B cell (primary cell): ENCODE results near the gene EFNA2. TPM values are rescaled to one million over a fixed set of nuclear protein-coding genes. Genes with fewer than 3 reads are reported as not detected.

Experiments used
- ATAC-seq: fragments of 200-7000 bp; cut with Tn5 transposase; one replicate; pipeline ENCODE4 v1.10.0; 2021; ENCODE audit warnings: low read depth, mild to moderate bottlenecking, moderate number of reproducible peaks, moderate library complexity
- CTCF ChIA-PET: fragments of 350-600 bp; sonication (Branson Sonifier 250); formaldehyde crosslinking; loops from one replicate; lab custom pipeline; 2021; ENCODE audit warnings: antibody characterized with exemption, inconsistent platforms; lab: Charles Lee
- POLR2A ChIA-PET: fragments of 350-600 bp; sonication (Branson Sonifier 250); formaldehyde crosslinking; loops from one replicate; lab custom pipeline; 2021; ENCODE audit warnings: antibody characterized with exemption; lab: Charles Lee
- DNase-seq: peaks from one replicate; pipeline ENCODE4 v3.0.0; 2013
- H2AFZ ChIP-seq: 2 replicates; pipeline ENCODE4 v1.6.1; 2012; ENCODE audit warnings: mild to moderate bottlenecking, low read depth, low read length; ENCODE audit not compliant: insufficient read depth, poor library complexity, severe bottlenecking
- H3K27ac ChIP-seq, 2 donors: 1 replicate in 1 of 2; 2 replicates in 1 of 2; pipeline ENCODE4 v1.5.1; 2012 to 2013; ENCODE audit warnings: low read length in 2 of 2, mild to moderate bottlenecking in 2 of 2, moderate library complexity in 1 of 2
- H3K27me3 ChIP-seq, 4 experiments: fragments of 200-600 bp in 1 of 4; sonication (generic) in 1 of 4; replicated peaks in 1 of 4; 1 replicate in 2 of 4; 2 replicates in 2 of 4; pipeline versions ENCODE4 v1.6.1 to v1.7.0; 2013 to 2016; ENCODE audit warnings: low read length in 3 of 4, mild to moderate bottlenecking in 2 of 4, mixed read lengths in 1 of 4, moderate library complexity in 1 of 4; ENCODE audit not compliant: insufficient read depth in 4 of 4, control insufficient read depth in 3 of 4; ENCODE audit errors: control extremely low read depth in 1 of 4
- H3K36me3 ChIP-seq, 2 experiments: replicated peaks in 1 of 2; 1 replicate in 1 of 2; 2 replicates in 1 of 2; pipeline versions ENCODE4 v1.6.1 to v1.7.1; 2013; ENCODE audit warnings: low read length in 1 of 2; ENCODE audit not compliant: insufficient read depth in 2 of 2, control insufficient read depth in 1 of 2; ENCODE audit errors: control extremely low read depth in 1 of 2, extremely low read depth in 1 of 2
- H3K4me1 ChIP-seq, 2 donors: fragments of 200-600 bp in 1 of 2; sonication (generic) in 1 of 2; 1 replicate in 1 of 2; 2 replicates in 1 of 2; pipeline versions ENCODE4 v1.5.1 to v1.6.1; 2013 to 2017; ENCODE audit warnings: low read length in 2 of 2; ENCODE audit not compliant: control insufficient read depth in 2 of 2, insufficient read depth in 2 of 2
- H3K4me2 ChIP-seq: replicated peaks from 2 replicates; pipeline ENCODE3; 2012; ENCODE audit warnings: mild to moderate bottlenecking, low read depth, low read length; ENCODE audit not compliant: poor library complexity, severe bottlenecking
- H3K4me3 ChIP-seq, 5 experiments: fragments of 200-600 bp in 1 of 5; sonication (generic) in 1 of 5; 1 replicate in 3 of 5; 2 replicates in 2 of 5; pipeline versions ENCODE4 v1.5.1 to v1.7.0; 2011 to 2016; ENCODE audit warnings: low read length in 4 of 5, mild to moderate bottlenecking in 4 of 5, low read depth in 2 of 5, control low read depth in 1 of 5, moderate library complexity in 1 of 5; ENCODE audit not compliant: insufficient read depth in 1 of 5; ENCODE audit errors: control extremely low read depth in 1 of 5, extremely low read depth in 1 of 5
- H3K79me2 ChIP-seq: fragments of 200-600 bp; sonication (generic); one replicate; pipeline ENCODE4 v1.6.0; 2016; ENCODE audit warnings: low read length; ENCODE audit not compliant: control insufficient read depth, insufficient read depth
- H3K9ac ChIP-seq: fragments of 200-600 bp; sonication (generic); 2 replicates; pipeline ENCODE4 v1.6.1; 2017; ENCODE audit warnings: mild to moderate bottlenecking, low read length, moderate library complexity
- H3K9me3 ChIP-seq, 3 donors: one replicate each; pipeline versions ENCODE4 v1.6.1 to v1.7.1; 2013; ENCODE audit warnings: low read length in 2 of 3; ENCODE audit not compliant: control insufficient read depth in 2 of 3, insufficient read depth in 1 of 3; ENCODE audit errors: control extremely low read depth in 1 of 3
- H4K20me1 ChIP-seq: 2 replicates; pipeline ENCODE4 v1.6.0; 2012; ENCODE audit warnings: mild to moderate bottlenecking, low read length; ENCODE audit not compliant: insufficient read depth, control insufficient read depth, poor library complexity, severe bottlenecking
- H3K27ac Mint-ChIP-seq: one replicate; pipeline ENCODE4 v1.8.0; 2021; ENCODE audit warnings: mixed read lengths
- H3K27me3 Mint-ChIP-seq: one replicate; pipeline ENCODE4 v1.8.0; 2021; ENCODE audit warnings: mixed read lengths
- H3K4me1 Mint-ChIP-seq: one replicate; pipeline ENCODE4 v1.8.0; 2021; ENCODE audit warnings: mixed read lengths
- H3K4me3 Mint-ChIP-seq: one replicate; pipeline ENCODE4 v1.8.0; 2021; ENCODE audit warnings: mixed read lengths
- H3K9me3 Mint-ChIP-seq: one replicate; pipeline ENCODE4 v1.8.0; 2022; ENCODE audit warnings: mixed read lengths; ENCODE audit not compliant: insufficient read depth
- CTCF ChIP-seq: fragments of 200-600 bp; IDR thresholded peaks from one replicate; pipeline ENCODE4 v1.8.0; 2022; ENCODE audit warnings: antibody characterized with exemption, mild to moderate bottlenecking
- EZH2 ChIP-seq: IDR thresholded peaks from 2 replicates; pipeline ENCODE4 v1.6.1; 2012; ENCODE audit warnings: borderline replicate concordance, low read depth, mild to moderate bottlenecking, moderate library complexity, low read length; ENCODE audit not compliant: insufficient read depth, poor library complexity, severe bottlenecking
- WGBS: methylation state at CpG from one replicate; pipeline ENCODE4 v1.1.5; 2013; ENCODE audit warnings: missing lambda C conversion rate; ENCODE audit not compliant: insufficient coverage; 5-methylcytosine and 5-hydroxymethylcytosine counted together
- intact Hi-C: fragments of 100-400 bp; cut with micrococcal nuclease; formaldehyde crosslinking; loops from one replicate; pipeline ENCODE4 v1.10.0; 2022
- polyA plus RNA-seq: library from polyadenylated mRNA; depleted of rRNA; stranded (reverse); fragments of >200 nt; gene quantifications from 2 replicates; pipeline ENCODE4 v1.2.3, GENCODE V29; 2012
- total RNA-seq, 2 donors: library from RNA; stranded (reverse); fragments of 120-200 nt in 1 of 2; gene quantifications; 1 replicate in 1 of 2; 2 replicates in 1 of 2; pipeline versions ENCODE4 v1.2.3 to v1.2.4, GENCODE V29; 2013 to 2022

EFNA2 gene
- total and polyA plus RNA-seq, 2 donors (not counting 1 experiment from before 2014, with no cell fraction given) = not detected

- intact Hi-C loops = no loop called here
- peak; percentile 57 for DNase-seq
- no peaks in the 10 kb centered on the region for H3K9me3 Mint-ChIP-seq
Measured at GRCh38 chr19:1238369-1239303, 47.0 kb upstream of the EFNA2 start.

More at GRCh38 chr19:1238369-1239303, 47.0 kb upstream of the EFNA2 start:
- peaks cover 0 to 21% (median 7%) of the 10 kb centered on the region in 4 experiments for H3K27me3 ChIP-seq
- peaks cover 17% of the 10 kb centered on the region for H3K79me2 ChIP-seq
- CTCF ChIA-PET = interaction anchor here (1.0 to 1.8 kb wide), 6 partner anchors 18 to 375 kb away, joined by 3 to 8 read pairs (median 4); partner anchors contain the start of gene CIRBP
- peak overlapping the region; percentile 89 for H3K4me2 ChIP-seq
- 55% methylated on average over 30 of the region's 34 CpGs for WGBS
- H2AFZ ChIP-seq = no peak overlapping the region
- H3K4me1 Mint-ChIP-seq = peaks cover 33% of the 10 kb centered on the region
- TF ChIP-seq EZH2 = no peak
- no peak for TF ChIP-seq CTCF
- peak overlapping the region in 3 of 5 experiments; percentile 41 to 42 (median 42) for H3K4me3 ChIP-seq
- H3K9me3 ChIP-seq = no peaks in the 10 kb centered on the region
- no peak for ATAC-seq
- H3K27ac ChIP-seq = no peak overlapping the region
- H3K27ac Mint-ChIP-seq = peak overlapping the region; percentile 50
- POLR2A ChIA-PET = interaction anchor here (0.6 to 1.4 kb wide), 4 partner anchors 28 to 157 kb away, joined by 3 to 11 read pairs (median 4); partner anchors contain the start of gene CIRBP
- H3K4me3 Mint-ChIP-seq = peak overlapping the region; percentile 87
- peaks cover 8% of the 10 kb centered on the region for H3K27me3 Mint-ChIP-seq
- peak overlapping the region; percentile 42 for H3K9ac ChIP-seq
- peaks cover 9% of the 10 kb centered on the region for H4K20me1 ChIP-seq
- no peaks in the 10 kb centered on the region for H3K36me3 ChIP-seq
- peaks cover 30 to 46% of the 10 kb centered on the region in 2 donors for H3K4me1 ChIP-seq
